Measurements from ENCODE around the gene CTSW.

- no peak for TF ChIP-seq POLR2AphosphoS5 (IDR thresholded peaks at IDR 0.05; ENCODE audit: borderline replicate concordance, low read depth, low read length)
- no peak for TF ChIP-seq EZH2 (IDR thresholded peaks at IDR 0.05)
- no peak for TF ChIP-seq FOXP2 (optimal IDR thresholded peaks at IDR 0.05; ENCODE audit: control extremely low read depth, extremely low read length, insufficient read depth)
Measured at GRCh38 chr11:65887723-65888162, 8.1 kb downstream of the CTSW start.
